Stimulated activated CD8-positive, alpha-beta memory T cell treated with anti-CD3 and anti-CD28 coated beads, Interleukin-15, amount 100 ng/mL, for 48 hours (primary cell): ENCODE measurements around the gene KMT2E.

Source experiments
- DNase-seq, 2 donors: peaks; one replicate each; pipeline ENCODE4 v3.0.0-alpha.2; 2020; ENCODE audit warnings: low read depth in 2 of 2

KMT2E gene

DNA sequence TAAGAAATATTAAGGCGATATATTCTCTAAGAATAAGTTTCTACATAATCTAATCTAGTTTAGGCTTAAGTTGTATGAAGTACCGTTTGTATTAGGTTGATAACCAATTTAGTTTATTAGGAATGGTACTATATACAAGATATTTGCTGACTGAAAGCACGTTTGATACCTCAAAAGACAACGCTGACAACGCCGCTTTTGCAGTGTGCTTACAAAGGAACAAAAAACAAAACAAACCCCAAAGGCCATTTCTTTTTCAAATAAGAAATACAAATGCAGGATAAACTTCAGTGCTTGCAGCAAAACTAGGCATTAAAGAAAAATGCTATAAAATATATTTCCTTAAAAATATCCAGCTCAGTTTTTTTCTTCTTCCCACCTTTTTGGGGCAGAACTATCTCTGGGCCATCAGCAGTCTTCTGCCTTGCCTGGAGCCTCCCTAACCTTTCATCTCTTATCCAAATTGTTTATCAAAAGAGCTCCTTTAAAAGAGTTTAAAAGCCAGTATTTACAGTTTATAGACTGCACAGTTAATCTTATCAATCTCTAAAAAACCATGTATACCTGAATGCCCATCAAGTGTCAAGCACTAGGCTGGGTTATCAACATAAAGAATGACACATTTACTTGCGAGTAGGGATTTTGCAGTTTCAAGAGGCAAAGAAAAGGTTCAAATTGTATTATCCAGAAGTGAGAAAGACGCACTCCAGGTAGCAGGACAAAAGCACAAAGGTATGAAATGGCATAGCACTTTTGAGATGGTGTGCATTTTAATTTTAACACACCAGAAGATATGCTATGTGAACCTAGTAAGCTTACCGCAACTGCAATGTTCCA, 4.1 kb upstream of the KMT2E start:
- no peak for DNase-seq

- DNase-seq: no peak
Observed at GRCh38 chr7:105010504-105011130, 3.4 kb upstream of the KMT2E start.

GRCh38 chr7:105011141-105011830, 2.7 kb upstream of the KMT2E start:
- no peak for DNase-seq

DNA sequence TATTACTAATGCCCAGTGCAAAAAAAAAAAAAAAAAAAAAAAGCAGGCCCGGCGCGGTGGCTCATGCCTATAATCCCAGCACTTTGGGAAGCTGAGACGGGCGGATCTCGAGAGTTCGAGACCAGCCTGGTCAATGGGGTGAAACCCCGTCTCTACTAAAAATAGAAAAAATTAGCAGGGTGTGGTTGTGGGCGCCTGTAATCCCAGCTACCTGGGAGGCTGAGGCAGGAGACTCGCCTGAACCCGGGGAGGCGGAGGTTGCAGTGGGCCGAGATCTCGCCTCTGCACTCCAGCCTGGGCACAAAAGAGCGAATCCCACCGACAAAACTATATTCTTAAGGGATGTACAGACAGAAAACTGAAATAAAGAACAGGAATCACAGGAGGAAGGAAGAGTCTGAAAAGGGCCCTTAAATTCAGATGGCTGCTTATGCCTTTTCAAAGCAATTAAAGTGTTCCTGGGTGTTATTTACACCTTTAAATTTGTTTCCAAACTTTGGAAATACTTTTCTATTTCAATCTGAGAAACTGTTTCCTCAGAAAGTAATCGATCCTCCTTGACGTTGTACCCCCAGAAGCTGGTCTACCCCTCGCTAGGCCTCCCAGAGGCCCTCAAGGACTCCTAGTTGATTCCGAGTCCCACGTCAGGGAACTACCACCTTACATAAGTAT, 2.0 kb upstream of the KMT2E start:
- peak; percentile 14 to 27 for DNase-seq

DNA sequence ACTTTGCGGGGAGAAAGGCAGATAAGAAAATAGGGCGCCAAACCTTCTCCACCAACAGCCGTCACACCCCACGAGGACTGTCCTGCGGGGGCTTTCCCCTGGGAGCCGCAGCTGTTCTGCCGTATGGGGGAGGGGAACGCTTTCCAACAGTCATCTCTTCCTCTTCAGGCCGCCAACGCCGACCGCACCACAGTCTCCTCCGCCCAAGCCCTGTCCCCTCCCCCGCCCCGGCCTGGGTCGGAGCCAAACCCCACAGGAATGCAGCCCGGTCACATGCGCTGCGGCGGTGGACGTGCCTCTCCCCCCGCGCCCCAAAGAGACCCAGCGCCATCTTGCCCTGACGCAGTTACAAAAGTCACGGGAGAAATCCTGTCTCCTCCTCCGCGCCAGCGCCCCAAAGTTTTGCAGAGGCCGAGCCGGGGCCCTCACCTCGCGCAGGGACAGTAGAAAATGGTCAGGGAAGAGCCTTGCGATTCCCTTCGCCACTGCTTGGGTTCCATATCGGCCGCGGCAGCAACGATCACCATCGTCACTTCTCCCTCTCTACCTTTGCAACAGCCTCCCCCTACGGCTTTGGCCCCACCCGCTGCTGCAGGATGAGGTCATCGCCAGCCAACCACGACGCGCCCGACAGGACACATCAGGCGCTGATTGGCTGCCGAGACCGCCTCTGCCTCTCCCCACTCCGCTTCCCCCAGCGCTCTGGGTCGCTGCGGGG, 1.3 kb upstream of the KMT2E start:
- DNase-seq: peak; percentile 99

GRCh38 chr7:105013221-105013815, 687 bp upstream of the KMT2E start:
- DNase-seq: peak; percentile 84 to 90

GRCh38 chr7:105014693-105015389, 836 bp downstream of the KMT2E start:
- peak; percentile 36 to 38 for DNase-seq

DNA sequence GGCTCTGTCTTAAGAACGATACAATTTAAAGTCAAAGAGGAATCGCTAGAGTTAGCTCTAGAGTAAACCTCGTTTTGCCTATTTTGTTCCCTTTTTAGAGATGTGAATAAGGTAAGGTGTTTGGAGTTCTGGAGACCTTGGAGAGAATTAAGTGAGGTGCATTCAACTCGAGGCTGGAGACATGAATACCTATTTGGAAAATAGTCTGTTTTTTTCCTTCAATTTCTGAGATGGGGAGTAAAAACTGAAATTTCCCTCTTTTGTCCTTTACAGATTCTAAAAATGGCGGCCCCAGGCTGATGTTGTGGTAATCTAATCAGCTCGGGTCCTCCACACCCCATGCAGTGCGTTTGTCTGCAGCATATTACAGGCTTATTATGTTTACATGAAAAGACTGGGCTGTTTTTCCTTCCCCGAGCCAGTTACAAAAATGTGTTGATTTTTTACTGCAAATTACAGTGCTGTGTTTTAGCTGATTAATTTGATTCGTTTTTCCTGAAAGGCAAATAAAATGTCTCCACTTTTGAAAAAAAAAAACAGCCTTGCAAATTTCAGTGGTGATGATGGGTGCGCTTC, 1.5 kb downstream of the KMT2E start:
- DNase-seq: no peak

GRCh38 chr7:105016068-105016708, 2.2 kb downstream of the KMT2E start:
- DNase-seq: no peak

GRCh38 chr7:105016709-105017656, 3.0 kb downstream of the KMT2E start:
- no peak for DNase-seq

- no peak for DNase-seq
Observed at GRCh38 chr7:105017657-105018365, 3.8 kb downstream of the KMT2E start.

DNA sequence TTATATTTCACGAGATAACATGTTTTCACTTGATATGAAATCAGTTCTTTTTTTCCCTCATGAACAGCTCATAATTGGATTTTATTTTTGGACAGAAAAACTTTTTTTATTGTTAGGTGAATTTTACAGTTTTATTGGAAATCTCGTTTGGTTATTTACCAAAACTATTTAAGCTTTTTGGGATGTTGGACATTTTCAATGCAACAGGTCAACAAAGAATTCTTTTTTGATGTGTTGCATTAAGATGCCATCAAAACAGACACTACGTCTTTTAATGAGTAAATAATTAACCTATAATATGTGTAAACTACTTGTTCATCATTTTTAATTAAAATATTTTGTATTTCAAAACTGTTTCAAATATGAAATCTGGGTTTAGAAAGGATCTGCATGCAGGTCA, 5.3 kb downstream of the KMT2E start:
- DNase-seq: no peak

GRCh38 chr7:105020926-105021325, 6.9 kb downstream of the KMT2E start:
- no peak for DNase-seq

GRCh38 chr7:105021352-105021751, 7.3 kb downstream of the KMT2E start:
- no peak for DNase-seq

- DNase-seq: no peak
Observed at GRCh38 chr7:105021967-105022366, 8.0 kb downstream of the KMT2E start.

DNA sequence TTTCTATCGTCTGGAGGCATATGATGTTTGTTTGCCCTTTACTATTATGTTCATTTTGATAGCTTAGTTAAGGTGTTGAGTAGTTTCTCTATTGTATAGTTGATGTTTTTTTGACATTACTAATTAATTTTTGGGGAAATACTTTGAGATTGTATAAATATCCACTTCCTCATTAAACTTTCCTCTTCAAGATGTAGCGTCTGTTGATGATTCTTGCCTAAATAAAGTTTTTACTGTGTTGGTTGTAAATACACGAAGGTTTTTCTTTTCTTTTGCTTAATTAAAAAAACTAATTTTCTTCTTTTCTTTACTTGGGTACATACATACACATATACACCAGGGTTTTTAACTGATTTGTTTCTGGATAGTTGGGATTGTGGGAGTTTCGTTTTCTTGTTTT, 8.5 kb downstream of the KMT2E start:
- no peak for DNase-seq

- DNase-seq: no peak
Observed at GRCh38 chr7:105024734-105025133, 10.7 kb downstream of the KMT2E start.

DNA sequence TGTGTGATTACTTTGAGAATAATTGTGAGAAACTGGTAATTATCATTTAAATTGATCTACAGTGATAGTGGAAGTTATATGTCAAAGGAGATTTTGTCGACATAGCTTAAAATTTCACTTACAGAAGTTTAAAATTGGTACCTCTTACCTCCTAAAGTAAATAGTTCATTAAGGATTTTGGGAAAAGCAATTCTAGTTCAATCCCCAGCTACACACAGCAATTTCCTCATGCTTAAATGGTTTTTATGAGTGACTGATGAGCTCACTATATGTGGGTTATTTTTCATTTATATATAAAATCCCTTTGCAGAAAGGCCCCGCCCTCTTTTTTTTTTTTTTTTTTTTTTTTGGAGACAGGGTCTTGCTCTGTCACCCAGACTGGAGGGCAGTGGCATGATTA, 12.7 kb downstream of the KMT2E start:
- no peak for DNase-seq
